RPMI7951 (cell line): ENCODE results near the gene BCL2L15. TPM values are rescaled to one million over a fixed set of nuclear protein-coding genes. Genes with fewer than 3 reads are reported as not detected.

ENCODE experiments used
- DNase-seq: peaks from one replicate; pipeline ENCODE4 v3.0.0-alpha.2; 2012; ENCODE audit warnings: low read depth
- total RNA-seq: library from RNA; depleted of rRNA; stranded (reverse); fragments of >200 nt; shearing (Covaris generic); gene quantifications from 2 replicates; pipeline ENCODE4 v1.2.3, GENCODE V29; 2014

The BCL2L15 gene
- total RNA-seq, 1 experiment from 2014 or later, result not detected

DNA sequence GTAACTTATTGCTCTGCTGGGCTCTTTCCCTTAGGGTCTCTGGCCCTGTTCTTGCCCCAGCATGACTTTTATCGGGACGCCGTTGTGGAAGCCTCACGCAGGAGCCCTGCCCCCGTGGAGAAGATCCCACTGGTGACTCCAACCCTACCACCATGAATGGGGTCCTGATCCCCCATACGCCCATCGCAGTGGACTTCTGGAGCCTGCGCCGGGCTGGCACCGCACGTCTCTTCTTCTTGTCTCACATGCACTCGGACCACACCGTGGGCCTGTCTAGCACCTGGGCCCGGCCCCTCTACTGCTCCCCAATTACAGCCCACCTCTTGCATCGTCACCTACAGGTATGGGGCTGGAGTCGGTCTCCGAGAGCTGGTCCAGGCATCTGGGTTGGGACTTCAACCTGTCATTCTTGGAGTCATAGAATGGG, 18.1 kb upstream of the BCL2L15 start:
- peak; percentile 14 for DNase-seq

DNA sequence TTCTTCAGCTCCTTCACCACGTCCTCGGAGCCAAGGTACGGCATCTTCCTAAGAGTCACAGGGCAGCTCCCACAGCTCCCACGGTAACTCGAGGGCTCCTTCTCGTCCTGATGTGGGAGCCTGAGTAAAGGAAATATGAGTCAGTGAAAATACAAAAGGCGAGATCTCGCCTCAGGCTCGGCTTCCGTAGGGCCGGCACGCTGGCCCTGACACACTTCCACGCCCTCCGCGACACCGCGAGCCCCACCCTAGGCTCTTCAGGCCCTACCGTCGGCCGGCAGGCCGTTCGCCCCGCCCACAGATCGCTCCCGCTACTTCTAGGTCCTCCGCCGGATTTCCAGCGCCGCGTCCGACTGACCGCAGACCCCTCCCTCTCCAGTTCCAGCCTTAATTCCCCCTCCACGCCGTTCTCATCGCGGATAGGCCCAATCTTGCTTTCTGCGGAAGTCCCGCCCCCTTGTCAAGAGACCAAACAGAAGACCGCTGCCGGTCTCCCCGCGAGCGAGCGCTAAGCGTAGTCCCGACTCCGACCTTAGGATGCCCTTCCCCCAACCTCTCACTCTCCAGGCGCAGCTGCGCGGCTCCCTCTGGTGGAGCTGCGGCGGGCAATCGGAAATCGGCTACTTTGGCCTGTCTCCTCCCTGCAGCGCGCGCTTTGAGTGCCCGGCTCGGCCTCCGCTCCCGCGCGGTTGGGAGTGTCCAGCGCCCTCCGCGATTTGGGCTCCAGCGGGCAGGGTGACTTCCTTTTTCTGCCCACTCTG, 17.5 kb upstream of the BCL2L15 start, which contains the start of the genes AP4B1 and DCLRE1B:
AP4B1 (minus strand) TSS at position 126 of the 761 bp plus-strand sequence; CDS start at position 44, 82 bp downstream.
DCLRE1B (plus strand) TSS at position 653 of the 761 bp plus-strand sequence. CDS start 261 bp downstream, outside the sequence.
- peak; percentile 100 for DNase-seq

DNA sequence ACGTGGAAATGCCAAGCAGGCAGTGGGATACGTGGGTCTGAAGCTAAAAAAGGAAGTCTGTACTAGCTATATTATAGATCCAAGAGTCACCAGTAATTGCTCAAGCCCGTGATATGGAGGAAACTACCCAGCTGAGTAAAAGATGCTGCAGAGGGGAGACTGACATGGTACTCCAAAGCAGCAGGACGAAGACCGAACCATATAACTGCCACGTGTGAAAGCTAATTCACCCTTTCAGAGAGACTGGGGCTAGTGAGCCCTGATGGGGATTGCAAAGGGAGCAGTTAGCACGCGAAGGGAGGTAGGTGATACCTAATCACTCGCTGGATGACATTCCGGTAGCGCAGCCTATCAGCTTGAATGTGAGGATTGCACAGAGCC, 16.9 kb upstream of the BCL2L15 start:
- no peak for DNase-seq

DNA sequence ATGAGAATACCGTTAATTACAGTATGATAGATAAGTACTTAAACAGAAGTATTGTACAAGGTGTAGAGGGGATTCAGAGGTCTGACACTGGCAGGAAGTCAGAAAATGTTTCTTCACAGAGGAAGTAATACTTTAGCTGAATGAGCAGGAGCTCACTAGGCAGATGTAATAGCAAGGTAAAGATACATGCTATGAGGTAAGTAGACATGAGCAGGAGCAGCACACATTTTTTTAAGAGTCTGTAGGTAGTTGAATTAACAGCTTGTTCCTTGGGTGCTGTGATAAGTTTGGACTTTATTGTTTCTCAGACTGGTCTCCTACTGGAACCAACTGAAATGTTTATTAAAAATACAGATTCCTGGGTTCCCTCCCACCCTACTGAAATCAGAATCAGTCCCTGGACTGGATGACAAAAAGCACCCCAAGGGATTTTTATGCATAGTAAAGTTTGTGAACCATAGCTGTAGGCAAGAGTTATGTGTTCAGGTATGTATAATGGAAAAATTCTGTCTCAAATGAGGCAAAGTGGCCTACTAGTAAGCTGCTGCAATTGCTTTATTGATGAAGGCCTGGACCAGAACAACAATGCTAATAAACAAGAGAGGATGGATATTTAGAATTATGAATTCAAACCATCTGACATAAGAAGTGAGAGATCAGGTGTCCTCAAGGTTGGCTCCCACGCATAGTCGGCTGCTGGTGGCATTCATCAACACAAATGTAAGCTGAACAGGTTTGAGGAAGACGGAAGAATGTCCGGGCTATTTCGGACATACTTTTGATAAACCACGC, 16.3 kb upstream of the BCL2L15 start:
- DNase-seq, result peak; percentile 13

DNA sequence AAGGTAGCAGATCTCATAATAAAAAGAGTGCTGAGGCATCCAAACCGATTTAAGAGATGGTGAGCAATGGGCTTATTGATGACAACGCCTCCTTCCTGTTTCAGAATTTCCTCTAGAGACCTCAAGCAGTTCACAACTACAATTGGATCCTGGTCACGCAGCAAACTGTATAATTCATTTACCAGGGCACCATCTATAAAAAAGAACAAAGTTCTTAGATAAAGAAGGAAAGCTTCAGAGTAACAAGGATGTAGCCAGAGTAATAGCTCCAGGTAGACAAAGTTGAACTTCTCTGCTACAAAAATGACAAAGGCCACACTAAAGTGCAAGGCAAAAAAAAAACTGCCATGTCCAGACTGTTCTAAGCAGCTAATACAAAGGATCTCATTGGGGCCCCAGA, 13.8 kb upstream of the BCL2L15 start:
- no peak for DNase-seq

DNA sequence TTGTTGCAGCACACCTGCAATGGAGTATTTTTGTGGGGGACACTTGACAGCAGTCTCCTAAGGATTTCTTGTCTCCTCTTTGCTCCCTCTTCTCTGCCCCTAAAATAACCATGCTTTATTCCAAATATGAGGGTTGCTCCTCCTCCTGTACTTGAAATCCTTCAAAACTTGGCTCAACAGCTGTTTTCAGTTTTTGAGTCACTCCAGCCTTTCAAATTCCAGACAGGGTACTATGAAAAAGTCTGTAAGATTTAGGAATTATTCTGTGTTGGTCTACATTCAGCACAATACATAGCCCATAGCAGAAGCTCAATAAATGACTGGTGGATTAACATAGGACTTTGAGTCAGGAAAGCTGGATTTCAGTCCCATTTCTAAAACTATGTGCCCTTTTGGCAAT, 11.7 kb upstream of the BCL2L15 start:
- no peak for DNase-seq

DNA sequence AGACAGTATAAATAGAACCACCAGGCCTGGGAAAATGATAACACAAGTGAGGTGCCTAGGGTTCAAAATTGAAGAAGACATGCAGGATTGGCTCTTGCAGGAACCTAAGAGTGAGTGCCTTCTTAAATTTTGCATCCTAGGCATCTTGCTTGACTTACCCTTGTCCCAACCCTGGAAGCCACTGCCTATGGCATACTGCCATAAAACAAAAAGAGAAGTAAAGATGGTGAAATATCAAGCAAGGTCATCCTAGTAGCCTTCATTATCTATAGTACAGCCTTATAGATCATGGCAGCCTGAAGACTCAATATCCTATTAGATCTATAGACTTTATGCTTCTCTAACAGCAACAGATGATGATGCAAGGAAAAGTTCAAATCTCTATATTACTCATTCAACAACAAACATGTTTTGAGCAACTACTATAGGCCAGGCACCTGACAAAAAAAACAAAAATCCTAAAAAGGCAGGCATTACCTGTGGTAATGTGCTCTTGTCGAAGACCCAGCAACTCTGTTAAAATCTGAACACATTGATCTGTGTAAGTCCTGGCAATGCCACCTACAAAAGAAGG, 10.9 kb upstream of the BCL2L15 start:
- DNase-seq, result no peak

DNA sequence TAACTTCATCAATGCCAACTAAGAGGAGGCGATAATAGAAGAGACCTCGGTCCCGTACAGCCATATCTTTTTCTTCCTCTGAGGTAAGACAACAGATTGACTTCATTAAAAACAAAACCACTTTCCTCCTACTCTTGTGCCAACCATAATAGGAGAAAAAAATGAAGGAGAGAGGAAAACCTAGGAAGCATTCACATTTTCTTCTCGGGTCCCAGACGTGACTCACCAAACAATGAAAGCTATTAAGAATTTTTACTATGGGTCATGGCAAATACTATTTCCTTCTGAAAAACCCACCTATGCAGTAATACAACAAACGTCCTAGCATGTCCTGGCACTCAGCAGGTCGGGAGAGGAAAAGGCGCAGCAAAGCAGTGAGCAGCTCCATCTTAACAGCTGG, 8.6 kb upstream of the BCL2L15 start:
- DNase-seq, result no peak

DNA sequence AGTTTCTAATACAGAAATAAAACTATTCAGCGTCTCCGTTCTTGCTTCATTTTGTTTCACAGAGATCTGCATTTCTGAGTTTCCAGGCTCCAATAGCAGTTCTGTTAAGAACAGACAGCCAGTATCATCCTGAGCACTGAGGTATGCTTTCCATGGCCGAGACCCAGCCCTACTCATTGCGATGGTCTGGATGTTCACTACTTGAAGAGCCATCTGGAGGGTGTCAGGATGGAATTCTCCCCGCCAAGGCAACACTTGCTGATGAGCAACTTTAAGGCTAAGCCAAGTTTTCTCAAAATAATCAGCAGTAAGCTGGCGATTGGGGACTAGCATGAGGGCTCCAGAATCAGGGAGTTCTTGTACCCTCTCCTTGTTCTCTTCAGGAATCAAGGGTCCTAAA, 7.7 kb upstream of the BCL2L15 start:
- no peak for DNase-seq

DNA sequence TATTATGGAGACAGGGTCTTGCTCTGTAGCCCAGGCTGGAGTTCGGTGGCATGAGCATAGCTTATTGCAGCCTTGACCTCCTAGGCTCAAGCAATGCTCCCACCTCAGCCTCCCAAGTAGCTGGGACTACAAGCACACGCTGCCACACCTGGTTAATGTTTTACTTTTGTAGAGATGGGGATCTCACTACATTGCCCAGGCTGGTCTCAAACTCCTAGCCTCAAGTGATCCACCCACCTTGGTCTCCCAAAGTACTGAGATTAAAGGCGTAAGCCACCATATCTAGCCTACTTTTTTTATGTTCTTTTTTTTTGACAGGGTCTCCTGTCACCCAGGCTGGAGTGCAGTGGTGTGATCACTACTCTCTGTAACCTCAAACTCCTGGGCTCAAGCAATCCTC, 5.9 kb upstream of the BCL2L15 start:
- DNase-seq, result no peak

DNA sequence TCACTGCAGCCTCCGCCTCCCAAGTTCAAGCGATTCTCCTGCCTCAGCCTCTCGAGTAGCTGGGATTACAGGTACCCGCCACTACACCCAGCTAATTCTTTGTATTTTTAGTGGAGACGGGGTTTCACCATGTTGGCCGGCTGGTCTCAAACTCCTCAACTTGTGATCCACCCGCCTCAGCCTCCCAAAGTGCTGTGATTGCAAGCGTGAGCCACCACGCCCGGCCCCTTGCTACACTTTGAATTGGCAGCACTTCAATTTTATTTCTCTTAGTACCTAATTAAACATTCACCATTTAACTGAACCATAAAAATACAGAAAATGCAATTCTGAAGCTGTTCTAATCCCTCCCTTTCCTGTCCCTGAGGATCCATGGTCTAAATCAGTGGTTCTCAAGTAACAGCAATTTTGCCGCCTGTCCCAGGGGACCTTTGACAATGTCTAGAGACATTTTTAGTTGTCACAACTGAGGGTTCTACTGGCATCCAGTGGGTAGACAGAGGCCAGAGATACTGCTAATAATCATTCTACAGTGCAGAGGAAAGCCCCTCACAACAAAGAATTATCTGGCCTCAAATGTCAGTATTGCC, 4.3 kb upstream of the BCL2L15 start:
- no peak for DNase-seq

DNA sequence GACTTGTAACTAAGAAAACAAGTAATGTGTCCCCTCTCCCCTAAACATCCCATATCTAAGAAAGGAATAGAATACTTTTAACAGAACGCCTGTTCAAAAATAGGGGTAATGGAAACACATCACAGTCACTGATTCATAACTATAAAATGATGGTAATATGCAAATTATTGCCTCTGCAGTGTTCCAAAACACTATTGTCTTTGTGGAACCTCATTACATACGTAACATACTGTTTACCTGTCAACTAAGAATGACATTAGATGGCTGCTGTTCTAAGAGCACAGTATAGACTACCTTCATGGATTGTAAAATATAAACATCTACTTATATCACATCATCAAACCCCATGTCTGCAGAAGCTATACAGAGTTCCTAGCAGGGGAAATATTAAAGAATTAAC, 3.4 kb upstream of the BCL2L15 start:
- no peak for DNase-seq

DNA sequence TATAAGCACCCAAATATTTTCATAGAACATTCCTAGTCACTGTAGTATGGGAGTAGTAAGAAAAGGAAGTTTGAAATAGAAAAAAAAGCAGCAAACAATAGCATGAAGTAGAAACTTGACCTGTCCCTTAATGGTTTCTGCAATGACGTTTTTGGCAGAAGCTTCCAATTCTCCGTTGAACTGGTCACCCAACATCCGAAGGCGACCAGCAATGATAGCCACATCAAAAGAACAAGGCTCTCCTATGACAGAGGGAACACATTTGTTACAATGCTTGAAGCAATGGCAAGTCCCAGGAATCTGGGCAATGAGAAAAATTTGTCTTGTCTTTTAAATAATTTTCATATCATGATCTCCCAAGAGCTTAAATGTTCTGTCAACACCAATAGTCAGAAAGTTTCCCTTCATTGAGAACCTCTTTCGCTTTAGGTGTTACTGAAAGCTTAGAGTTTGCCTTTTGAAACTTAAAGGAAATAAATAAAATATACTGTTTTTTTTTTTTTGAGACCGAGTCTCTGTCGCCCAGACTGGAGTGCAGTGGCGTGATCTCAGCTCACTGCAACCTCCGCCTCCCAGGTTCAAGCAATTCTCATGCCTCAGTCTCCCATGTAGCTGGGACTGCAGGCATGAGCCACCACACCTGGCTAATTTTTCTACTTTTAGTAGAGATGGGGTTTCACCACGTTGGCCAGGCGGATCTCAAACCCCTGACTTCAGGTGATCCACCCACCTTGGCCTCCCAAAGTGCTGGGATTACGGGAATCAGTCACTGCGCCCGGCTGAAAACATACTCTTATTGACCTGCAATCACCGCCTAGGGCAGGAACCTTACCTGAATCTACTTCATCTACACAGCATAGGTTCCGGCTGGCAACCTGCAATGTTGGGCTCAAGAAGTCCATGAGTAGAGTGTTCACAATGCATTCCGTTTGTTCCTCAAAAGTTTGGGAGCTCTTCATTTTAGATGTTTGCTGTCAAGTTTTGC, 672 bp downstream of the BCL2L15 start:
- no peak for DNase-seq

DNA sequence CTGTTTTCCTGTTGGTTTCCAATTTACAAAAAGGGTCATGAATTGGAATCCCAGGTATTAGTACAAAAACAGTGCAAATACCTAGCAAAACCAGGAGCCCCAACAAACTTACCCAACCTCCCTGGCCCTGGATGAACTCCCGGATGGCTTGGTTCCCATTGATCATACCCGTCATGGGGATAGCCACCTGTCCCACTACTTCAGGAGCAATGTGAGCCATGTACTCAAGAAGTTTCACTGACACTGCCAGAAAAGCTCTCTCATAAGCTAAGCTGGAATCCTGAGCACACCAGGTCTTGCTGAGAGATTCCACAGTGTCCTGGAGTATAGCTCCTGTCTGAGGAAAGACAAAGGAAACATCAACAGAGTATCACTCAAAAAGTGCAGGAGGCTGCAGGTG, 5.7 kb downstream of the BCL2L15 start:
- DNase-seq, result no peak

DNA sequence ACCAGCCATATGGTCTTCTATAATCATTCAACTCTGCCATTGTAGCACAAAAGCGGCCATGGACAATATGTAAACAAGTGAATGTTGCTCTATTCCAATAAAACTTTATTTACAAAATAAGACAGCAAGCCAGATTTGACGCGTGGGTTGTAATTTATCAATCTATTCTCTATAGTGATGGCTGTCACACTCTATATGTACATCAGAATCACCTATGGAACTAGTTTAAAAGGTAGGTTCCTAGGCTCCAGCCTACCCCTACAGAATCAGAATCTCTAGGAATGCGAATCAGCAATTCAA, 7.7 kb downstream of the BCL2L15 start:
- no peak for DNase-seq

DNA sequence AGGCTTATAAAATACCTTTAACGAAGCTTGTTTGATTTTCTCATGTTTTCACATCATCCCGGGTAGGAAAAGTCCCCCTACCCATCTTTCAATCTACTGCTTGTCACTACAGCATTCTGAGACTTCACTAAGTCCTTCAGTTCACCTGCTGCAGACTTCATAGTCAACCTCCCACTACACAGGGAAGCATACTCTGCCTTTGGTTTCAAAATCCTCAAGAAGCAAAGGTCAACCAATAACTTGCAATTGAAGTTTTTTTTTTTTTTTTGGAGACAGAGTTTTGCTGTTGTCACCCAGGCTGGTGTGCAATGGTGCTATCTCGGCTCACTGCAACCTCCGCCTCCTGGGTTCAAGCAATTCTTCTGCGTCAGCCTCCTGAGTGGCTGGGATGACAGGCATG, 11.2 kb downstream of the BCL2L15 start:
- DNase-seq, result no peak

DNA sequence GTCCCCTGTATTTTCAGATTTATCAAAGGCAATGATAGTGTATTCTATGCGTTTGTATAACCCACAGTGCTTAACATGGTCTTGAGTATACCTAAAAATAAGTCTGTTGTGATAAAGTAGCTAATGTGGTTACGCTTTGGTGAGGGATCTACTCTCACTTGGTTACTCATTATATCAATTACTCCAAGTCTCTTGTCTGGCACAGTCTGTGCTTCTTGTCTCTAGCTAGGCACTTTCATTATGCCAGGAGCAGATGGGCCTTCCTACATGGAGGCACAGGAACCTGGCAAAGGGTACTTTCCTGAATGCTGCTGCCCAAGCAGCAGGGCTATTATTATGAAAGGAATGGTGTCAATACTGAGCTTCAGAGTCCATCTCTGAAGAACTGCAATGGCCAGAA, 11.7 kb downstream of the BCL2L15 start:
- DNase-seq, result no peak

DNA sequence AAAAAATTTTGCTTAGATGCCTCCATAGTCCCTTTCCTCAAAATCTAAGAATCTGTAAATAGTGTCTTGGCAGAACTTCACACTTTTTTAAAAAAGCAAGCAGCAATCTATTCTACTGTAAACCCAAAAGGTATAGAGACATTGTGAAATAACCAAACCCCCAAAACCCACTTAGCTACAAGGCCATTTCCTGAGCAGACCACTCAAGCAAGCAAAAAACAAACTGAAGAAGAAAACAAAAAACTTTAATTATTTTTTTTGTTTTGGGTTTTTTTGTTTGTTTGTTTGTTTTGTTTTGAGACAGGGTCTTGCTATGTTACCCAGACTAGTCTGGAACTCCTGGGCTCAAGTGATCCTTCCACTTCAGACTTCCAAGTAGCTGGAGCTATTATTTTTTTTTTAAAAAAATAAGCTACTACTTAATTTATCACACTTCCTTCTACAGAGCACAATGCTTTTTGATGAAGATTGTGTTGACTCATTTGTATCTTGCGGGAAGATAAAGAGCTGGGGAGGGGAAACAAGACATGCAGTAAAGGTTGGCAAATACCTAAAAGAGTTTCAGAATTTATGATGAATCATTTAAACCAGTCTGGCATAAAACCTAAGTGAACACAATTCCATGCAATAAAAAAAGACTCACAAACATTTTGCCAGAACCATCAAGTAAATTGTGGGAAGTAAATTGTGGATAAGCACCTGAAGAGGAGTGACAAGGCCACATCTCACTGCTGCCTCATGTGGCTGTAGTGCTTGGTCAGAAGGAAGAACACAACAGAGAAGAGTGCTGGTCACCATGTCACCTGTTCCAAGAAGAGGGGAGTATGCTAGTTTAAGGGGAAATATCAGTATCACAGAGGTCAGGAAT, 13.1 kb downstream of the BCL2L15 start:
- peak; percentile 27 for DNase-seq

DNA sequence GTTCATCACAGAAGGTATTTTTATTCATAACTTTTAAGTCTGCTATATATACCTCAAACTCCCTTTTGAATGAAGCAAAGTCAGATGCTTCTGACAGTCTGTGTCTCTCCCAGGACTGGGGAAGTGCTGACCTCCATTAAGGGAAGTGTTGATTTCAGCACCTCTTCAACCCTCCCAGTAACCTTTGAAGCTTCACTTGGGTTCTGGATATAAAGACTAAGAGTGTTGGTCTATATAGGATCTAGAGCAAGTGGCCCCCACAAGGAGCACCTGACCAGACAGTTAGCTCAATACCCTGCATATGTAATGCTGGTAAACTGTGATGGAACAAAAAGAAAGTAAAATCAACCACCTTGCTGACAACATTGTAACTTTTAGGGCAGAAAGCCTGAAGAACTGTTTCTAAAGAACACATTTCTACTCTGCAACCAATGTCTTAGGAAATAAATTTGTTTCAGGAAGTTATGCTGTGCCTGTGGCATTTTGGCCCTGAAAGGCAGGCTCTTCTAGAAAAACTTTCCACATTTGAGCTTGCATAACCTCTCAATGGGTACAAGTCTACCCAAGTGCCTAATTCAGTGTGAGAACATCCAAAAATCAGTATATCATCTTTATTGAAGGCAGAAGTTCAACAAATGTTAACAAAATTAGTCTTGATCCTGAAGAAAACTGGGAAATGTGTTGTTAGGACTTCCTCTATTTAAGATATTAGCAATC, 15.0 kb downstream of the BCL2L15 start:
- DNase-seq, result peak; percentile 13
